Liver (tissue), 9 donors: ENCODE results near the gene BORCS8. TPM values are rescaled to one million over a fixed set of nuclear protein-coding genes. Genes with fewer than 3 reads are reported as not detected.

Experiments
- DNase-seq: peaks from one replicate; pipeline ENCODE4 v3.0.0-alpha.2; 2017; ENCODE audit warnings: low spot score
- H3K27ac ChIP-seq, 2 donors: one replicate each; pipeline ENCODE4 v1.7.0; 2013; ENCODE audit warnings: inconsistent platforms in 2 of 2, low read length in 2 of 2, control low read depth in 1 of 2, low read depth in 1 of 2, mild to moderate bottlenecking in 1 of 2
- H3K27me3 ChIP-seq, 4 donors: one replicate each; pipeline versions ENCODE4 v1.6.1 to v1.7.0; 2013; ENCODE audit warnings: low read length in 3 of 4, inconsistent platforms in 1 of 4, mild to moderate bottlenecking in 1 of 4, moderate library complexity in 1 of 4; ENCODE audit not compliant: control insufficient read depth in 4 of 4, insufficient read depth in 4 of 4
- H3K36me3 ChIP-seq, 4 donors: one replicate each; pipeline versions ENCODE4 v1.6.1 to v1.7.0; 2013; ENCODE audit warnings: low read length in 3 of 4, mild to moderate bottlenecking in 3 of 4, low read depth in 1 of 4, moderate library complexity in 1 of 4; ENCODE audit not compliant: control insufficient read depth in 4 of 4, insufficient read depth in 3 of 4
- H3K4me1 ChIP-seq, 4 donors: one replicate each; pipeline versions ENCODE4 v1.6.1 to v1.7.0; 2013; ENCODE audit warnings: low read length in 3 of 4, mild to moderate bottlenecking in 3 of 4, moderate library complexity in 1 of 4; ENCODE audit not compliant: control insufficient read depth in 4 of 4, insufficient read depth in 4 of 4
- H3K4me3 ChIP-seq, 3 donors: one replicate each; pipeline versions ENCODE4 v1.6.1 to v1.7.0; 2013; ENCODE audit warnings: low read length in 3 of 3, control low read depth in 1 of 3, low read depth in 1 of 3, mild to moderate bottlenecking in 1 of 3
- H3K9ac ChIP-seq, 2 donors: one replicate each; pipeline ENCODE4 v1.7.0; 2013; ENCODE audit warnings: low read length in 2 of 2, mild to moderate bottlenecking in 2 of 2, moderate library complexity in 2 of 2, control low read depth in 1 of 2, low read depth in 1 of 2
- H3K9me3 ChIP-seq, 4 donors: one replicate each; pipeline versions ENCODE4 v1.6.1 to v1.7.0; 2013; ENCODE audit warnings: low read length in 3 of 4; ENCODE audit not compliant: control insufficient read depth in 4 of 4
- EGR1 ChIP-seq, 2 donors: IDR thresholded peaks; 2 replicates each; pipeline ENCODE4 v1.6.1; 2016 to 2018; ENCODE audit warnings: antibody characterized with exemption in 2 of 2, low read depth in 2 of 2
- FOXA2 ChIP-seq: IDR thresholded peaks from 2 replicates; pipeline ENCODE4 v1.6.1; 2016; ENCODE audit warnings: antibody characterized with exemption
- GABPA ChIP-seq, 2 donors: IDR thresholded peaks in 1 of 2; conservative IDR thresholded peaks in 1 of 2; 2 replicates each; pipeline ENCODE4 v1.6.1; 2016; ENCODE audit warnings: antibody characterized with exemption in 2 of 2, mild to moderate bottlenecking in 1 of 2, moderate library complexity in 1 of 2
- HNF4G ChIP-seq: IDR thresholded peaks from 2 replicates; pipeline ENCODE4 v1.6.1; 2016; ENCODE audit warnings: antibody characterized with exemption
- JUND ChIP-seq, 2 donors: IDR thresholded peaks; 2 replicates each; pipeline ENCODE4 v1.6.1; 2016; ENCODE audit warnings: antibody characterized with exemption in 2 of 2
- NR2F2 ChIP-seq: IDR thresholded peaks from 2 replicates; pipeline ENCODE4 v1.6.1; 2016; ENCODE audit warnings: antibody characterized with exemption
- RAD21 ChIP-seq, 2 donors: IDR thresholded peaks; 2 replicates each; pipeline ENCODE4 v1.6.1; 2016; ENCODE audit warnings: antibody characterized with exemption in 2 of 2, mild to moderate bottlenecking in 2 of 2
- REST ChIP-seq: IDR thresholded peaks from 2 replicates; pipeline ENCODE4 v1.6.1; 2016; ENCODE audit warnings: antibody characterized with exemption, mild to moderate bottlenecking
- RXRA ChIP-seq, 2 donors: IDR thresholded peaks; 2 replicates each; pipeline ENCODE4 v1.6.1; 2017 to 2018; ENCODE audit warnings: antibody characterized with exemption in 2 of 2, mild to moderate bottlenecking in 1 of 2
- SP1 ChIP-seq: IDR thresholded peaks from 2 replicates; pipeline ENCODE4 v1.6.1; 2018; ENCODE audit warnings: antibody characterized with exemption, mild to moderate bottlenecking
- TAF1 ChIP-seq: conservative IDR thresholded peaks from 2 replicates; pipeline ENCODE4 v1.6.1; 2016; ENCODE audit warnings: antibody characterized with exemption, mild to moderate bottlenecking
- YY1 ChIP-seq: IDR thresholded peaks from 2 replicates; pipeline ENCODE4 v1.6.1; 2016; ENCODE audit warnings: antibody characterized with exemption, mild to moderate bottlenecking
- ZBTB33 ChIP-seq: IDR thresholded peaks from 2 replicates; pipeline ENCODE4 v1.6.1; 2016; ENCODE audit warnings: antibody characterized with exemption
- polyA plus RNA-seq, 2 donors: library from polyadenylated mRNA; stranded (reverse) in 1 of 2; unstranded in 1 of 2; fragments of 200-250 nt in 1 of 2; fragments of >200 nt in 1 of 2; fragmentation: Nextera tagmentation in 1 of 2; extraction: Ambion mirVana in 1 of 2; gene quantifications; one replicate each; pipeline versions ENCODE4 v1.2.1 to v1.2.3, GENCODE V29; 2013 to 2015
- total RNA-seq, 2 donors: library from RNA; depleted of rRNA; stranded (reverse); fragments of >200 nt; gene quantifications; one replicate each; pipeline ENCODE4 v1.2.3, GENCODE V29; 2014
- TF ChIP-seq, protein P1 (sequence below): IDR thresholded peaks from 2 replicates; pipeline ENCODE4 v1.6.1; 2016; ENCODE audit warnings: antibody characterized with exemption
- TF ChIP-seq, protein P2 (sequence below): fragments of 150-350 bp; IDR thresholded peaks from 2 replicates; pipeline ENCODE4 v1.5.1; 2017; ENCODE audit warnings: improper control_type of control experiment, low read depth, low read length; ENCODE audit not compliant: missing input control
- TF ChIP-seq, protein P3 (sequence below): IDR thresholded peaks from 2 replicates; pipeline ENCODE4 v1.6.1; 2016; ENCODE audit warnings: antibody characterized with exemption
- donor health status: healthy.
- donor health status: healthy.
- donor health status: healthy.
- donor health status: healthy.
- donor health status: healthy.

Gene BORCS8
- total and polyA plus RNA-seq, 4 donors = 7.6 to 13.5 (median 9.4) TPM

GRCh38 chr19:19239675-19240074 is 47.7 kb upstream of the BORCS8 start:
- H3K4me1 ChIP-seq = no peaks in the 10 kb centered on the region
- H3K36me3 ChIP-seq = no peaks in the 10 kb centered on the region
- H3K9ac ChIP-seq = no peak overlapping the region
- DNase-seq = no peak
- H3K27me3 ChIP-seq = no peaks in the 10 kb centered on the region
- H3K9me3 ChIP-seq = peaks cover 0 to 3% (median 2%) of the 10 kb centered on the region in 4 donors
- no peak overlapping the region for H3K27ac ChIP-seq
- TF ChIP-seq, protein P1, sequence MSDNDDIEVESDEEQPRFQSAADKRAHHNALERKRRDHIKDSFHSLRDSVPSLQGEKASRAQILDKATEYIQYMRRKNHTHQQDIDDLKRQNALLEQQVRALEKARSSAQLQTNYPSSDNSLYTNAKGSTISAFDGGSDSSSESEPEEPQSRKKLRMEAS = no peak
- TF ChIP-seq, protein P2, sequence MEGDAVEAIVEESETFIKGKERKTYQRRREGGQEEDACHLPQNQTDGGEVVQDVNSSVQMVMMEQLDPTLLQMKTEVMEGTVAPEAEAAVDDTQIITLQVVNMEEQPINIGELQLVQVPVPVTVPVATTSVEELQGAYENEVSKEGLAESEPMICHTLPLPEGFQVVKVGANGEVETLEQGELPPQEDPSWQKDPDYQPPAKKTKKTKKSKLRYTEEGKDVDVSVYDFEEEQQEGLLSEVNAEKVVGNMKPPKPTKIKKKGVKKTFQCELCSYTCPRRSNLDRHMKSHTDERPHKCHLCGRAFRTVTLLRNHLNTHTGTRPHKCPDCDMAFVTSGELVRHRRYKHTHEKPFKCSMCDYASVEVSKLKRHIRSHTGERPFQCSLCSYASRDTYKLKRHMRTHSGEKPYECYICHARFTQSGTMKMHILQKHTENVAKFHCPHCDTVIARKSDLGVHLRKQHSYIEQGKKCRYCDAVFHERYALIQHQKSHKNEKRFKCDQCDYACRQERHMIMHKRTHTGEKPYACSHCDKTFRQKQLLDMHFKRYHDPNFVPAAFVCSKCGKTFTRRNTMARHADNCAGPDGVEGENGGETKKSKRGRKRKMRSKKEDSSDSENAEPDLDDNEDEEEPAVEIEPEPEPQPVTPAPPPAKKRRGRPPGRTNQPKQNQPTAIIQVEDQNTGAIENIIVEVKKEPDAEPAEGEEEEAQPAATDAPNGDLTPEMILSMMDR = no peak
- no peak for TF ChIP-seq EGR1 (IDR thresholded peaks at IDR 0.05; ENCODE audit: low read depth in 2 of 2)
- TF ChIP-seq, protein P3, sequence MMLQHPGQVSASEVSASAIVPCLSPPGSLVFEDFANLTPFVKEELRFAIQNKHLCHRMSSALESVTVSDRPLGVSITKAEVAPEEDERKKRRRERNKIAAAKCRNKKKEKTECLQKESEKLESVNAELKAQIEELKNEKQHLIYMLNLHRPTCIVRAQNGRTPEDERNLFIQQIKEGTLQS = no peak
- no peak for TF ChIP-seq GABPA (IDR thresholded peaks at IDR 0.05 in 1 of 2, conservative IDR thresholded peaks at IDR 0.05 in 1 of 2)
- TF ChIP-seq YY1 = no peak
- TF ChIP-seq SP1 = no peak
- no peak for TF ChIP-seq NR2F2
- TF ChIP-seq REST = no peak
- TF ChIP-seq RXRA (IDR thresholded peaks at IDR 0.05) = no peak
- no peak for TF ChIP-seq JUND (IDR thresholded peaks at IDR 0.05)
- no peak for TF ChIP-seq RAD21 (IDR thresholded peaks at IDR 0.05)
- no peak for TF ChIP-seq HNF4G
- TF ChIP-seq FOXA2 = no peak
- TF ChIP-seq TAF1 = no peak
- TF ChIP-seq ZBTB33 = no peak
- no peak overlapping the region for H3K4me3 ChIP-seq
